ENCODE data around the gene LCN12. TPM values are rescaled to one million over a fixed set of nuclear protein-coding genes. Genes with fewer than 3 reads are reported as not detected.

The LCN12 gene
- polyA plus RNA-seq, 1 donor (not counting 4 experiments of a cell fraction or from before 2014, with no cell fraction given), result not detected

- Histone ChIP-seq H3K4me3 (ENCODE audit: control insufficient read depth in 2 of 3, extremely low read depth in 1 of 3, insufficient read depth in 2 of 3, low read depth in 1 of 3, low read length in 3 of 3) (no peak overlapping the region), H3K4me1 (ENCODE audit: control insufficient read depth, extremely low read depth, insufficient read depth, low read length) (peaks cover 8% of the 10 kb centered on the region), H3K27me3 (ENCODE audit: control insufficient read depth, extremely low read depth, insufficient read depth, low read length) (peaks cover 5% of the 10 kb centered on the region), H3K4me2 (ENCODE audit: control insufficient read depth, extremely low read depth, insufficient read depth, low read depth, low read length) (no peak overlapping the region), H4K20me1 (ENCODE audit: control insufficient read depth, extremely low read depth, insufficient read depth, low read length) (no peaks in the 10 kb centered on the region), H2AFZ (ENCODE audit: control insufficient read depth, low read length) (no peak overlapping the region), H3K9ac (ENCODE audit: control insufficient read depth, extremely low read depth, insufficient read depth, low read length) (no peak overlapping the region), H3K79me2 (ENCODE audit: control insufficient read depth, insufficient read depth, low read length) (no peaks in the 10 kb centered on the region), H3K27ac (ENCODE audit: control insufficient read depth, insufficient read depth, low read length) (no peak overlapping the region), H3K9me3 (ENCODE audit: control insufficient read depth, low read depth, low read length) (no peaks in the 10 kb centered on the region), H3K9me1 (ENCODE audit: control insufficient read depth, extremely low read depth, insufficient read depth, low read length) (no peaks in the 10 kb centered on the region), H3K36me3 (ENCODE audit: control insufficient read depth in 2 of 2, extremely low read depth in 1 of 2, insufficient read depth in 2 of 2, low read length in 2 of 2) (no peaks in the 10 kb centered on the region)
- TF ChIP-seq EZH2 (IDR thresholded peaks at IDR 0.05; ENCODE audit: low read length) (no peak), CTCF (optimal IDR thresholded peaks at IDR 0.05 in 1 of 3, IDR thresholded peaks at IDR 0.05 in 1 of 3, conservative IDR thresholded peaks at IDR 0.05 in 1 of 3; ENCODE audit: extremely low read depth in 1 of 3, insufficient read depth in 2 of 3, low read length in 3 of 3) (no peak)
- DNase-seq (ENCODE audit: low read depth, low spot score), result no peak
- no peak for FAIRE-seq
- dilution Hi-C loops (cut with MboI; ENCODE audit: extremely low pct_ligation_motif_present, low sequenced_read_pairs), result no loop called here
Observed at GRCh38 chr9:136961279-136962065, 9.4 kb downstream of the LCN12 start.

GRCh38 chr9:136962163-136962562 is 10.1 kb downstream of the LCN12 start:
- no peaks in the 10 kb centered on the region for H3K36me3 ChIP-seq (ENCODE audit: control insufficient read depth in 2 of 2, extremely low read depth in 1 of 2, insufficient read depth in 2 of 2, low read length in 2 of 2)
- no peaks in the 10 kb centered on the region for H4K20me1 ChIP-seq (ENCODE audit: control insufficient read depth, extremely low read depth, insufficient read depth, low read length)
- H3K9me1 ChIP-seq (ENCODE audit: control insufficient read depth, extremely low read depth, insufficient read depth, low read length), result no peaks in the 10 kb centered on the region
- H3K4me3 ChIP-seq (ENCODE audit: control insufficient read depth in 2 of 3, extremely low read depth in 1 of 3, insufficient read depth in 2 of 3, low read depth in 1 of 3, low read length in 3 of 3), result no peak overlapping the region
- no peak overlapping the region for H3K4me2 ChIP-seq (ENCODE audit: control insufficient read depth, extremely low read depth, insufficient read depth, low read depth, low read length)
- dilution Hi-C loops (cut with MboI; ENCODE audit: extremely low pct_ligation_motif_present, low sequenced_read_pairs), result no loop called here
- H3K79me2 ChIP-seq (ENCODE audit: control insufficient read depth, insufficient read depth, low read length), result no peaks in the 10 kb centered on the region
- peaks cover 8% of the 10 kb centered on the region for H3K4me1 ChIP-seq (ENCODE audit: control insufficient read depth, extremely low read depth, insufficient read depth, low read length)
- H3K27ac ChIP-seq (ENCODE audit: control insufficient read depth, insufficient read depth, low read length), result no peak overlapping the region
- H3K9ac ChIP-seq (ENCODE audit: control insufficient read depth, extremely low read depth, insufficient read depth, low read length), result no peak overlapping the region
- TF ChIP-seq EZH2 (IDR thresholded peaks at IDR 0.05; ENCODE audit: low read length) (no peak), CTCF (optimal IDR thresholded peaks at IDR 0.05 in 1 of 3, IDR thresholded peaks at IDR 0.05 in 1 of 3, conservative IDR thresholded peaks at IDR 0.05 in 1 of 3; ENCODE audit: extremely low read depth in 1 of 3, insufficient read depth in 2 of 3, low read length in 3 of 3) (no peak)
- no peaks in the 10 kb centered on the region for H3K9me3 ChIP-seq (ENCODE audit: control insufficient read depth, low read depth, low read length)
- no peak for DNase-seq (ENCODE audit: low read depth, low spot score)
- peaks cover 5% of the 10 kb centered on the region for H3K27me3 ChIP-seq (ENCODE audit: control insufficient read depth, extremely low read depth, insufficient read depth, low read length)
- no peak for FAIRE-seq
- no peak overlapping the region for H2AFZ ChIP-seq (ENCODE audit: control insufficient read depth, low read length)
